Psoas muscle (tissue), 8 donors: ENCODE measurements around the gene KCNIP2. TPM values are rescaled to one million over a fixed set of nuclear protein-coding genes. Genes with fewer than 3 reads are reported as not detected.

Source experiments
- ATAC-seq, 4 donors: fragments of 200-7000 bp; cut with Tn5 transposase; one replicate each; pipeline ENCODE4 v1.9.1; 2020; ENCODE audit warnings: moderate library complexity in 3 of 4, mild to moderate bottlenecking in 2 of 4
- DNase-seq, 2 donors: peaks; one replicate each; pipeline ENCODE4 v3.0.0-alpha.2; 2020
- H3K27ac ChIP-seq: fragments of 200-600 bp; one replicate; pipeline ENCODE4 v1.8.0; 2022
- H3K27me3 ChIP-seq, 3 donors: fragments of 200-600 bp in 1 of 3; one replicate each; pipeline versions ENCODE4 v1.6.1 to v1.8.0; 2013 to 2022; ENCODE audit warnings: low read length in 2 of 3, mild to moderate bottlenecking in 2 of 3, moderate library complexity in 1 of 3; ENCODE audit not compliant: insufficient read depth in 3 of 3
- H3K36me3 ChIP-seq, 2 donors: fragments of 200-600 bp in 1 of 2; one replicate each; pipeline versions ENCODE4 v1.6.1 to v1.8.0; 2013 to 2022; ENCODE audit warnings: low read depth in 1 of 2, mild to moderate bottlenecking in 1 of 2, moderate library complexity in 1 of 2; ENCODE audit not compliant: insufficient read depth in 1 of 2
- H3K4me1 ChIP-seq: fragments of 200-600 bp; one replicate; pipeline ENCODE4 v1.8.0; 2022
- H3K4me3 ChIP-seq: fragments of 200-600 bp; one replicate; pipeline ENCODE4 v1.8.0; 2022; ENCODE audit warnings: mild to moderate bottlenecking
- H3K9me3 ChIP-seq: fragments of 200-600 bp; one replicate; pipeline ENCODE4 v1.8.0; 2022
- WGBS, 3 donors: extraction: QIAGEN DNeasy Blood & Tissue Kit; methylation state at CpG; one replicate each; pipeline versions ENCODE4 v1.1.6 to v1.1.7; 2013; 5-methylcytosine and 5-hydroxymethylcytosine counted together
- intact Hi-C, 2 donors: fragments of 100-400 bp; cut with DNase I; formaldehyde crosslinking; loops; one replicate each; pipeline versions ENCODE4 v1.11.0 to v1.14.2; 2022
- polyA plus RNA-seq, 3 donors: library from polyadenylated mRNA; stranded (reverse); fragments of 200-250 nt; gene quantifications; one replicate each; pipeline ENCODE4 v1.2.3, GENCODE V29; 2013
- total RNA-seq, 4 donors: library from RNA; stranded (reverse); fragmentation: NEBNext Ultra II Directional in 2 of 4; extraction: Animal tissue kit (Norgen Biotek cat#: 25700) in 2 of 4; gene quantifications; one replicate each; pipeline versions ENCODE4 v1.2.1 to v1.2.4, GENCODE V29; 2021 to 2023
- TF ChIP-seq, protein P1 (sequence below): fragments of 200-600 bp; IDR thresholded peaks from one replicate; pipeline ENCODE4 v1.8.0; 2022; ENCODE audit warnings: antibody characterized with exemption
- donor health status: healthy with polysubstance abuse.
- donor health status: DM: no; HTN: no; CAD: no; lungs with moderate emphysema.
- donor health status: Bipolar disorder and iron deficiency.
- donor health status: healthy.
- donor health status: DM: yes; HTN: yes; CAD: no.
- donor health status: DM: no; HTN: no; CAD: no.
- donor health status: DM: no; HTN: no; CAD: no.
- donor health status: DM: yes; HTN: yes; CAD: no.

KCNIP2 gene
- total and polyA plus RNA-seq, 7 donors = 0.58 to 5.9 (median 1.2) TPM

DNA sequence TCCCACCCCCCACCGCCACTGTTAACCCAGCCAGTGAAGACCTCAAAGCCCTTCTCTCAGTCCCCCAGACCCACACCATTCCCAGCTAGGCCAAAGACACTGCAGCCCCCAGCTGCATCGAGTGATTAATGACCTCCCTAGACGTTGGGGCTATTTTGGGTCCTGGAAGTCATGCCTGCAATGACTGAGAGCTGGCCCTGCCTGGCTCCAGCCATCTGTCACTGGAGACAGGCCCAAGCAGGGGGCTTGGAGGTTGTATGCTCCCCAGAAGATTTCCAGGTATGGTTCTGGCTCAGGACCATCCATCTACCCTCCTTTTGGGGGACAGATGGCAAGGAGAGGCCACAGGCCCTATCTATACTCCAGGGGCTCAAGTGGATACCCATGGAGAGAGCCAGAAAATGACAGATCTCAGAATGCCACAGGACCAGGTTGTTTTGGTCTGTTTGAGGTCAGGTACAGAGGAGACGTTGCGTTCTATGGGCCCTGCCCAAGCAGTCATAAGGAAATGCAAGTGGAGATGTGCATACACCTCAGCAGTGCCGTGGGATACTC is 5.1 kb downstream of the KCNIP2 start:
- Histone ChIP-seq H3K4me3 (no peak overlapping the region), H3K36me3 (no peaks in the 10 kb centered on the region), H3K9me3 (no peaks in the 10 kb centered on the region), H3K27ac (peak overlapping the region; percentile 10), H3K27me3 (no peaks in the 10 kb centered on the region), H3K4me1 (peaks cover 24% of the 10 kb centered on the region)
- peak in 2 of 4 donors; percentile 40 to 45 for ATAC-seq
- intact Hi-C loops = no loop called here
- TF ChIP-seq, protein P1, sequence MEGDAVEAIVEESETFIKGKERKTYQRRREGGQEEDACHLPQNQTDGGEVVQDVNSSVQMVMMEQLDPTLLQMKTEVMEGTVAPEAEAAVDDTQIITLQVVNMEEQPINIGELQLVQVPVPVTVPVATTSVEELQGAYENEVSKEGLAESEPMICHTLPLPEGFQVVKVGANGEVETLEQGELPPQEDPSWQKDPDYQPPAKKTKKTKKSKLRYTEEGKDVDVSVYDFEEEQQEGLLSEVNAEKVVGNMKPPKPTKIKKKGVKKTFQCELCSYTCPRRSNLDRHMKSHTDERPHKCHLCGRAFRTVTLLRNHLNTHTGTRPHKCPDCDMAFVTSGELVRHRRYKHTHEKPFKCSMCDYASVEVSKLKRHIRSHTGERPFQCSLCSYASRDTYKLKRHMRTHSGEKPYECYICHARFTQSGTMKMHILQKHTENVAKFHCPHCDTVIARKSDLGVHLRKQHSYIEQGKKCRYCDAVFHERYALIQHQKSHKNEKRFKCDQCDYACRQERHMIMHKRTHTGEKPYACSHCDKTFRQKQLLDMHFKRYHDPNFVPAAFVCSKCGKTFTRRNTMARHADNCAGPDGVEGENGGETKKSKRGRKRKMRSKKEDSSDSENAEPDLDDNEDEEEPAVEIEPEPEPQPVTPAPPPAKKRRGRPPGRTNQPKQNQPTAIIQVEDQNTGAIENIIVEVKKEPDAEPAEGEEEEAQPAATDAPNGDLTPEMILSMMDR = no peak
- DNase-seq = no peak
- 58 to 63% (median 58%) methylated on average over 6 of the region's 6 CpGs for WGBS, 3 donors

DNA sequence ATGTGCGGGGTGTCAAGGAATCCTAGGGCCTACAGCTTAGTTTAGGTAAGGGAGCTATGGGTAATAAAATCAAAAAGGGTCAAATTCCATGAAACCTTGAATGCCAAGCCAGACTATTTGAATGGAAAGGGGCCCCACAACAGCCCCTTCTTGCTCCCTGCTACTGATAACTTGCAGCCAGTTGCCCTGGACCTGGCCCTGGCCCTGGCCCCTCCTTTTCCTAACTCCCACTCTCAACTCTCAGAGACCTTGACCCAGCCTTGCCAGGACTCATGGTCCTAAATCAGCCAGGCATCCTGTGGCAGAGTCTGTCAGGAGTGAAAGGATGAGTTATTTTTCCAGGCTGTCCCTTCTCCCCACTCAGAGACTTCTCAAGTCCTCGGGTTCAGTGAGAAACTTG is 5.9 kb downstream of the KCNIP2 start:
- Histone ChIP-seq H3K36me3 (no peaks in the 10 kb centered on the region), H3K4me3 (no peak overlapping the region), H3K27me3 (no peaks in the 10 kb centered on the region), H3K27ac (no peak overlapping the region), H3K9me3 (no peaks in the 10 kb centered on the region), H3K4me1 (peaks cover 24% of the 10 kb centered on the region)
- intact Hi-C loops = no loop called here
- 65 to 72% (median 70%) methylated on average over 2 of the region's 2 CpGs for WGBS, 3 donors
- no peak for DNase-seq
- TF ChIP-seq, protein P1 = no peak
- no peak for ATAC-seq

DNA sequence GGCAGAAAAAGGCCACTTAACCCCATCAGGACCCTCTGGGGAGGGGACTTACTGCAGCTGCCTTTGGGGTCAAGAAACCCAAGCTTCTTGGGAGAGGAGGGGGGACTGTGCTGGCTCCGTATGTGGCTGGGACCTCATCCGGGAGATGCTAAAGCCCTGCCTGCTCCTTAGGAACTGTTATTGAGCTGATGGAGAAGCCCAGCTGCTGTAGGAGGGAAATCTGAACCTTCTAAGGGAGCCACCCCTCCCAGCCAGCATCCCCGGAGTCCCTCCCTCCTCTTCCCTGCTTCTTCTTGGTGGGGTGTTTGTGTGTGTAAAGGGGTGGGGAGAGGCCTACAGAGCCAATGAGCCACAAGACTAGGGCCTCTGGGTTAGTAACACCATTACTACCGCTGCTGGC is 8.2 kb downstream of the KCNIP2 start:
- Histone ChIP-seq H3K4me3 (no peak overlapping the region), H3K27me3 (no peaks in the 10 kb centered on the region), H3K27ac (no peak overlapping the region), H3K36me3 (no peaks in the 10 kb centered on the region), H3K9me3 (no peaks in the 10 kb centered on the region), H3K4me1 (peaks cover 23% of the 10 kb centered on the region)
- TF ChIP-seq, protein P1 = no peak
- intact Hi-C loops = no loop called here
- DNase-seq (no peak), ATAC-seq (no peak)
- WGBS, 3 donors = 76 to 85% (median 78%) methylated on average over 4 of the region's 4 CpGs

DNA sequence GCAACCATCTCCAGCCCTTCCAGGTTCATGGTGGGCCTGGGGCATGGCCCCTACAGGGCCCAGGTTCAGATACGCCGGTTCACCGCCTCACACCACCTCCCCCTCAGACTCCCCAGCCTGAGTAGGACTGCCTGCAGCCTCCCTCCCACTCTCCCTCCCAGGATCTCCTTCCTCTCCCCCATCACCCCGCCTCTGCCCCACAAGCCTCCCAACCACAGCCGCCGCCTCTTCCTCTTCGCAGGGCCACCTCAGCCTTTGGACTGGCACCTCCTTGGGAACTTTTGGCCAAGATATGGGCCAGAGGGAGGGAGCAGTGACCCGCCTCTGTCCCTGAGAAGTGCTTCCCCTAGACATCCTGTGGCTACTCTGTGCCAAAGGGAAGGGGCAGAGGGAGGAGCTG is 9.3 kb downstream of the KCNIP2 start:
- TF ChIP-seq, protein P1 = no peak
- ATAC-seq (no peak), DNase-seq (no peak)
- Histone ChIP-seq H3K27ac (no peak overlapping the region), H3K27me3 (no peaks in the 10 kb centered on the region), H3K9me3 (no peaks in the 10 kb centered on the region), H3K4me1 (peaks cover 17% of the 10 kb centered on the region), H3K4me3 (no peak overlapping the region), H3K36me3 (no peaks in the 10 kb centered on the region)
- intact Hi-C loops = no loop called here
- WGBS, 3 donors = 88 to 90% (median 89%) methylated on average over 8 of the region's 8 CpGs

DNA sequence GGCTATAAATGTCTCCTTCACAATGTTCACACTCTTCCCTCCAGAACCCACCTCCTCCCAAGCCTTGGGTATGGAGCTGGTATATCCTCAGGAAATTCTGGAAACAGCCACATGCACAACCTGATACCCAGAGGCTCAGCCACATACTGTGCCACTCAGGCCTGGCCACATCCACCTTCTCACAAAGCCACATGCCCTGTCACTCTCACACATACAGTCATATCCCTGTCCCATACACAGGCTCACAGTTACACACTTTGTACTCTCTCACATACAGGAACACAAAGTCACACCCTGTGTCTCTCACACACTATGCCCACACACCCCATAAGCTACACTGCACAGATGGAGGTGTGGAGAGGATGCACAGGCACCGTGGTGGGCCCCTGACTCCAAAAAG is 10.1 kb downstream of the KCNIP2 start:
- intact Hi-C loops = no loop called here
- Histone ChIP-seq H3K36me3 (no peaks in the 10 kb centered on the region), H3K27ac (no peak overlapping the region), H3K4me3 (no peak overlapping the region), H3K9me3 (no peaks in the 10 kb centered on the region), H3K27me3 (no peaks in the 10 kb centered on the region), H3K4me1 (peaks cover 8% of the 10 kb centered on the region)
- WGBS, 3 donors = 73 to 96% (median 88%) methylated on average over 1 of the region's 1 CpG
- ATAC-seq (no peak), DNase-seq (no peak)
- TF ChIP-seq, protein P1 = no peak
